PFSK-1 (cell line): Measurements from ENCODE around the gene DTNA.

Experiments
- REST ChIP-seq, 2 experiments: IDR thresholded peaks; 2 replicates each; pipeline versions ENCODE4 v1.6.1 to v1.8.0; 2011 to 2012; ENCODE audit warnings: low read depth in 2 of 2, low read length in 2 of 2, control low read depth in 1 of 2, inconsistent platforms in 1 of 2, mild to moderate bottlenecking in 1 of 2, moderate library complexity in 1 of 2; ENCODE audit not compliant: insufficient read depth in 1 of 2
- TAF1 ChIP-seq: IDR thresholded peaks from 2 replicates; pipeline ENCODE4 v1.6.1; 2012; ENCODE audit warnings: low read length, control low read depth, borderline replicate concordance; ENCODE audit not compliant: insufficient read depth

DNA sequence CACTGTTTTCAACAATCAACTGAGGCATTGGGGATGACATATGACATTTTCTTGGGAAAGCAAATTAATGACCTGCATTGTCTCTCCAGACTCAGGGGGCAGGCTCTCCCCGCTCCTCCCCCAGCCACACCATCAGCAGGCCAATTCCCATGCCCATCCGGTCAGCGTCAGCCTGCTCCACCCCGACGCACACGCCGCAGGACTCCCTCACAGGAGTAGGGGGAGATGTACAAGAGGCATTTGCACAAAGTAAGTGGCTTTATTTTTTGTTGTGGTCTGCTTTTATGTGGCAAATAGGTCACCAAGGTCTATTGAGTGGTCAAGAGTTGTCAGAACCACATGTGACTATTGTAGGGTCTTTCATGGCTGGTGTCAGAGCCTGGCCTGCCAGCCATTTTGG, 165.1 kb downstream of the DTNA start:
- TF ChIP-seq TAF1 (no peak), REST (IDR thresholded peaks at IDR 0.05; ENCODE audit: insufficient read depth in 1 of 2, low read depth in 2 of 2, low read length in 2 of 2) (no peak)
